ENCODE data around the gene SLC2A1. TPM values are rescaled to one million over a fixed set of nuclear protein-coding genes. Genes with fewer than 3 reads are reported as not detected.
"Not testable (repeated sequence)": the region's sequence is repeated elsewhere in the genome, so short reads cannot be mapped to it uniquely, and the experiment has no call there.

The SLC2A1 gene
- total RNA-seq, 1 donor from 2014 or later = 54.9 TPM

DNA sequence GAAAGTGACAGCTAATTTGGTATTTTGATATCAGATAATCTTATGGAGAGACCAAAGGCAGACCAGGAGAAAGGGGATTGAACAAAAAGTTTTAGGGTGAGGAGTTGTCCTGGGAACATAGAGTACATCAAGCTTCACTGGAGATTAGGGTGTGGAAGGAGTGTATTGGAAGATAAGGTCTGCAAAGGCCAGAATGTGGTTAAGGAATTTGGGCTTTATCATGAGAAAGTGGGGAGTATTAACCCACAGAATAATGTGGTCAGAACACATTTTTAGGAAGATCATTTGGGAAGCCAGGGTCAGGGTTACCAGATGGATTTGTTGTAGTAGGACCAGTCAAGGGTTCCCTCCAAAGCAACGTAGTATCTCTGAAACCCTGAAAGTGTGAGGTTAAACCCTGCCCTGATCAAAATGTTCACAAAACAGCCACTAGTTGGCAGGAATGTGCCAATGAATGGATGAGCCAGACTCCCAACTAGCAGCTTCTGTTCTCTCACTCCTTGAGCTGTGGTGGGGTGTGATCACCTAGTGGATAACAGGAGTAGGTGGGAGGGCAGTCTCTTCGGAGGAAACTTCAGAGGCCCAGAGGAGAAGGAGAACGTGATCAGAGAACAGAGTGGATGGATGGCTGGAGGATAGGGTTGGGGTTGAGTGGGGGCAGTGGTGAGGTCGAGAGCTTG, 35.8 kb downstream of the SLC2A1 start:
- H3K4me3 ChIP-seq = no peak overlapping the region
- intact Hi-C loops (cut with micrococcal nuclease) = no loop called here

DNA sequence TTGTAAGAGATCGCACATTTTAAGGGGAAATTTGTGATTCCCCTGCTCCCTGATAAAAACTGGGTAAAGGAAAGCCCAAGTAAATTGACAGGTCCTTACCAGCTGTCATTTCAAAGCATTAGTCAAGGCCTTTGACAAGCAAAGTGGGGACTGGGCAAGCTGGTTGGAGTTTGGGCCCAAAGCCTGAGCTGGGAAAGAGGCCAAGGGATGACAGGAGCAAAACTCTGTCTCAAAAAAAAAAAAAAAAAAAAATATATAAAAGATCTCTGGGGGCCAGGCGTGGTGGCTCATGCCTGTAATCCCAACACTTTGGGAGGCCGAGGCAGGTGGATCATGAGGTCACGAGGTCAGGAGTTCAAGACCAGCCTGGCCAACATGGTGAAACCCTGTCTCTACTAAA, 36.9 kb downstream of the SLC2A1 start:
- intact Hi-C loops (cut with micrococcal nuclease) = no loop called here

More for the DNA sequence above, 35.8 kb downstream of the SLC2A1 start:
- peaks cover 16% of the 10 kb centered on the region for H3K4me1 ChIP-seq
- TF ChIP-seq, protein P1, sequence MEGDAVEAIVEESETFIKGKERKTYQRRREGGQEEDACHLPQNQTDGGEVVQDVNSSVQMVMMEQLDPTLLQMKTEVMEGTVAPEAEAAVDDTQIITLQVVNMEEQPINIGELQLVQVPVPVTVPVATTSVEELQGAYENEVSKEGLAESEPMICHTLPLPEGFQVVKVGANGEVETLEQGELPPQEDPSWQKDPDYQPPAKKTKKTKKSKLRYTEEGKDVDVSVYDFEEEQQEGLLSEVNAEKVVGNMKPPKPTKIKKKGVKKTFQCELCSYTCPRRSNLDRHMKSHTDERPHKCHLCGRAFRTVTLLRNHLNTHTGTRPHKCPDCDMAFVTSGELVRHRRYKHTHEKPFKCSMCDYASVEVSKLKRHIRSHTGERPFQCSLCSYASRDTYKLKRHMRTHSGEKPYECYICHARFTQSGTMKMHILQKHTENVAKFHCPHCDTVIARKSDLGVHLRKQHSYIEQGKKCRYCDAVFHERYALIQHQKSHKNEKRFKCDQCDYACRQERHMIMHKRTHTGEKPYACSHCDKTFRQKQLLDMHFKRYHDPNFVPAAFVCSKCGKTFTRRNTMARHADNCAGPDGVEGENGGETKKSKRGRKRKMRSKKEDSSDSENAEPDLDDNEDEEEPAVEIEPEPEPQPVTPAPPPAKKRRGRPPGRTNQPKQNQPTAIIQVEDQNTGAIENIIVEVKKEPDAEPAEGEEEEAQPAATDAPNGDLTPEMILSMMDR (IDR thresholded peaks at IDR 0.05; ENCODE audit: borderline replicate concordance) = peak; percentile 69
- no peaks in the 10 kb centered on the region for H3K9me3 ChIP-seq (replicated peaks)
- peak overlapping the region; percentile 98 for H3K27ac ChIP-seq (replicated peaks)
- H3K27me3 ChIP-seq (ENCODE audit: low read depth) = no peaks in the 10 kb centered on the region
- DNase-seq = no peak
- H3K36me3 ChIP-seq = peaks cover 13% of the 10 kb centered on the region

DNA sequence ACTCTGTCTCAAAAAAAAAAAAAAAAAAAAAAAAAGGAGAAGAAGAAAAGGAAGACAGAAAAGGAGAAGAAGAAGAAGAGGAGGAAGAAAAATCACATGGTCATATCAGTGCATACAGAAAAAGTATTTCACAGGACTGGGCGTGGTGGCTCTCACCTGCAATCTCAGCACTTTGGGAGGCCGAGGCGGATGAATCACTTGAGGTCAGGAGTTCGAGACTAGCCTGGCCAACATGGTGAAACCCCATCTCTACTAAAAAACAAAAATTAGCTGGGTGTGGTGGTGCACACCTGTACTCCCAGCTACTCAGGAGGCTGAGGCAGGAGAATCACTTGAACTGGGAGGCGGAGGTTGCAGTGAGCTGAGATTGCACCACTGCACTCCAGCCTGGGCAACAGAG, 39.0 kb downstream of the SLC2A1 start:
- H3K27ac ChIP-seq (replicated peaks); H3K4me3 ChIP-seq; H3K9me3 ChIP-seq (replicated peaks); intact Hi-C loops (cut with micrococcal nuclease); H3K27me3 ChIP-seq (ENCODE audit: low read depth); H3K36me3 ChIP-seq; DNase-seq: not testable (repeated sequence)
- H3K4me1 ChIP-seq = peaks cover 15% of the 10 kb centered on the region

More for the DNA sequence above, 36.9 kb downstream of the SLC2A1 start:
- H3K27me3 ChIP-seq (ENCODE audit: low read depth) = no peaks in the 10 kb centered on the region
- H3K36me3 ChIP-seq = peaks cover 2% of the 10 kb centered on the region
- no peaks in the 10 kb centered on the region for H3K9me3 ChIP-seq (replicated peaks)
- no peak overlapping the region for H3K4me3 ChIP-seq
- H3K27ac ChIP-seq (replicated peaks) = no peak overlapping the region
- peaks cover 16% of the 10 kb centered on the region for H3K4me1 ChIP-seq
- TF ChIP-seq, protein P1 (IDR thresholded peaks at IDR 0.05; ENCODE audit: borderline replicate concordance) = no peak
- no peak for DNase-seq

DNA sequence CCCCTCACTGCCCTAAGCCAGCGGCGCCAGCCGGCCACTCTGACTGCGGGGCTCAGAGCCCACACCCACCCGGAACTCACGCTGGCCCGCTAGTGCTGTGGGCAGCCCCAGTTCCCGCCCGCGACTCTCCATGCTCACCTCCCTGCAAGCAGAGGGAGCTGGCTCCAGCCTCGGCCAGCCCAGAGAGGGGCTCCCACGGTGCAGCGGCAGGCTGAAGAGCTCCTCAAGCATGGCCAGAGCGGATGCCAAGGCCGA, 41.5 kb downstream of the SLC2A1 start:
- intact Hi-C loops (cut with micrococcal nuclease) = no loop called here
- Histone ChIP-seq H3K4me1 (no peaks in the 10 kb centered on the region), H3K4me3 (no peak overlapping the region), H3K36me3 (no peaks in the 10 kb centered on the region), H3K27ac (replicated peaks) (no peak overlapping the region), H3K27me3 (ENCODE audit: low read depth) (no peaks in the 10 kb centered on the region), H3K9me3 (replicated peaks) (peaks cover 12% of the 10 kb centered on the region)
- TF ChIP-seq, protein P1 (IDR thresholded peaks at IDR 0.05; ENCODE audit: borderline replicate concordance) = no peak
- no peak for DNase-seq

DNA sequence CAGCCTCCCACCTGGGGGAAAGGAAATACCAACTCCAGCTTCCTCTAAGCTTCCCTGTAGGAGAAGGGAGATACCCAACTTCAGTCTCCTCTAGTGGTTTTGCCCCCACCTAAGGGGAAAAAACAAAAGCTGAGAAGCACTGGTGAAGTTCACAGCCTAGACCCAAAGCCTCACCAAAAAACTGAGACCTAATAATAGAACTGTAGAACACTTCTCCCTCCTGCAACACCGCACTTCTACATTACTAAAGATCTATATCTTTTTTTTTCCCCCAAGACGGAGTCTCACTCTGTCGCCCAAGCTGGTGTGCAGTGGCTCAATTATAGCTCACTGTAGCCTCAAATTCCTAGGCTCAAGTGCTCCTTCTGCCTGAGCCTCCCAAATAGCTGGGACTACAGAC, 43.2 kb downstream of the SLC2A1 start:
- no peak for DNase-seq
- no peaks in the 10 kb centered on the region for H3K4me1 ChIP-seq
- intact Hi-C loops (cut with micrococcal nuclease) = loop anchor here (2.0 kb wide), 1 partner anchor 157 kb away; no protein-coding TSS in a partner anchor
- no peaks in the 10 kb centered on the region for H3K36me3 ChIP-seq
- peaks cover 12% of the 10 kb centered on the region for H3K9me3 ChIP-seq (replicated peaks)
- TF ChIP-seq, protein P1 (IDR thresholded peaks at IDR 0.05; ENCODE audit: borderline replicate concordance) = no peak
- H3K27me3 ChIP-seq (ENCODE audit: low read depth) = no peaks in the 10 kb centered on the region
- H3K27ac ChIP-seq (replicated peaks) = no peak overlapping the region
- no peak overlapping the region for H3K4me3 ChIP-seq

DNA sequence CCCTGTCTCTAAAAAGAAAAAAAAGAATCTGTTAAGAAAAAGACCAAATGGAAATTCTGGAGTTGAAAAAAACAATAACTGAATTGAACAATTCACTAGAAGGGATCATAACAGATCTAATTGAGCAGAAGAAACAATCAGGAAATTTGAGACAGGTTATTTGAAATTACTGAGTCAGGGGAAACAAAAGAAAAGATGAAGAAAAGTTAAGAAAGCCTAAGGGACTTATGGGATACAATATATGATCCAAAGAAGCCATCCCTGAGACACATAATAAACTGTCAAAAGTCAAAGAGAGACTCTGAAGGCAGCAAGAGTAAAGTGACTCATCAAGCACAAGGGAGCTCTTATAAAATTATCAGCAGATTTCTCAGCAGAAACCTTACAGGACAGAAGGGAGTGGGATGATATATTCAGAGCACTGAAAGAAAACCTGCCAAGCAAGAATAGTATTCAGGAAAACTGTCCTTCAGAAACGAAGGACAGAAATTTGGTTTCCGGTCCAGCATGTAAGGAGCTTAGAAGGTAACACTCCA, 44.5 kb downstream of the SLC2A1 start:
- no peak for DNase-seq
- peaks cover 12% of the 10 kb centered on the region for H3K9me3 ChIP-seq (replicated peaks)
- no peak overlapping the region for H3K4me3 ChIP-seq
- no peaks in the 10 kb centered on the region for H3K36me3 ChIP-seq
- no peaks in the 10 kb centered on the region for H3K27me3 ChIP-seq (ENCODE audit: low read depth)
- no peak overlapping the region for H3K27ac ChIP-seq (replicated peaks)
- H3K4me1 ChIP-seq = no peaks in the 10 kb centered on the region
- intact Hi-C loops (cut with micrococcal nuclease) = loop anchor here (2.0 kb wide), 1 partner anchor 159 kb away; no protein-coding TSS in a partner anchor
- TF ChIP-seq, protein P1 (IDR thresholded peaks at IDR 0.05; ENCODE audit: borderline replicate concordance) = no peak

Measured in left ventricle myocardium inferior (tissue), 1 donor.